ENCODE results near the gene CTU1. TPM values are rescaled to one million over a fixed set of nuclear protein-coding genes. Genes with fewer than 3 reads are reported as not detected.

CTU1 gene
- total RNA-seq, 2 donors from 2014 or later: 18.7 to 21.4 TPM

DNA sequence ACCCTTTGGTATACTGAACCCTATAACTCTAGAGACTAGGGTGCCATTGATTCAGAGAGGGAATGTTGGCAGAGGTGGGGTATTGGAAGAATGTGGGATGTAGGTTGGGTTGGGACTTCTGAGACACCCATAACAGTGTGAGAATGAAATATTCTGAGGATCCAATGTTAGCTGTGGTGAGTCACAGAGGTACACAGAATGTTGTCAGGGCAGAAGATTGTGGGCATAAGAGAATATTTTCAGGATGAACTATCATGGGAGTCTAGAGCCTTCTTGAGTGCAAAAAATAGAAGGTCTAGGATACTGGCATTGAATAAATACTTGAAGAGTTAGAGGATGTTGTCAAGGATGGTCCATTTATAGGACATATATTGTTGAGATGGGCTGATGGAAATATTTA lies 52.3 kb downstream of the CTU1 start:
- no peak overlapping the region for H3K4me3 ChIP-seq
- intact Hi-C loops (cut with DNase I): no loop called here
- H3K36me3 ChIP-seq: no peaks in the 10 kb centered on the region
- TF ChIP-seq POLR2A (IDR thresholded peaks at IDR 0.05) (no peak), POLR2AphosphoS5 (IDR thresholded peaks at IDR 0.05) (no peak)
- TF ChIP-seq, protein P1, sequence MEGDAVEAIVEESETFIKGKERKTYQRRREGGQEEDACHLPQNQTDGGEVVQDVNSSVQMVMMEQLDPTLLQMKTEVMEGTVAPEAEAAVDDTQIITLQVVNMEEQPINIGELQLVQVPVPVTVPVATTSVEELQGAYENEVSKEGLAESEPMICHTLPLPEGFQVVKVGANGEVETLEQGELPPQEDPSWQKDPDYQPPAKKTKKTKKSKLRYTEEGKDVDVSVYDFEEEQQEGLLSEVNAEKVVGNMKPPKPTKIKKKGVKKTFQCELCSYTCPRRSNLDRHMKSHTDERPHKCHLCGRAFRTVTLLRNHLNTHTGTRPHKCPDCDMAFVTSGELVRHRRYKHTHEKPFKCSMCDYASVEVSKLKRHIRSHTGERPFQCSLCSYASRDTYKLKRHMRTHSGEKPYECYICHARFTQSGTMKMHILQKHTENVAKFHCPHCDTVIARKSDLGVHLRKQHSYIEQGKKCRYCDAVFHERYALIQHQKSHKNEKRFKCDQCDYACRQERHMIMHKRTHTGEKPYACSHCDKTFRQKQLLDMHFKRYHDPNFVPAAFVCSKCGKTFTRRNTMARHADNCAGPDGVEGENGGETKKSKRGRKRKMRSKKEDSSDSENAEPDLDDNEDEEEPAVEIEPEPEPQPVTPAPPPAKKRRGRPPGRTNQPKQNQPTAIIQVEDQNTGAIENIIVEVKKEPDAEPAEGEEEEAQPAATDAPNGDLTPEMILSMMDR (IDR thresholded peaks at IDR 0.05): no peak
- no peaks in the 10 kb centered on the region for H3K27me3 ChIP-seq (replicated peaks; ENCODE audit: insufficient read depth)
- H3K27ac ChIP-seq: no peak overlapping the region
- no peak for DNase-seq (ENCODE audit: low spot score)
- no peaks in the 10 kb centered on the region for H3K4me1 ChIP-seq (replicated peaks)
- H3K9me3 ChIP-seq: no peaks in the 10 kb centered on the region

Other genes starting within 250 kb of the CTU1 start
- gene KLK2, start 235.0 kb downstream of the CTU1 start, total RNA-seq: over 10,000 TPM in 1 of 2 donors, 1,000 to 10,000 TPM in 1; 3,344 to 10,024 TPM
- 100 to 1,000 TPM; 188 to 330 TPM for gene KLK4, start 197.0 kb downstream of the CTU1 start, total RNA-seq
- 1 to 10 TPM; 1.9 to 2.7 TPM for gene KLK5, start 155.4 kb downstream of the CTU1 start, total RNA-seq
- gene KLK6, start 138.8 kb downstream of the CTU1 start, total RNA-seq: 1 to 10 TPM in 1 of 2 donors, not detected in 1; 1.8 TPM
- gene KLK7, start 124.5 kb downstream of the CTU1 start, total RNA-seq: 1 to 10 TPM in 1 of 2 donors, under 1 TPM in 1; 0.68 to 1.2 TPM
- gene KLK8, start 106.8 kb downstream of the CTU1 start, total RNA-seq: not detected
- 10 to 100 TPM in 1 of 2 donors, 1 to 10 TPM in 1; 7.4 to 49.6 TPM for gene KLK10, start 88.7 kb downstream of the CTU1 start, total RNA-seq
- 100 to 1,000 TPM in 1 of 2 donors, 10 to 100 TPM in 1; 67.7 to 315 TPM for gene KLK11, start 81.8 kb downstream of the CTU1 start, total RNA-seq
- under 1 TPM in 1 of 2 donors, not detected in 1; 0.73 TPM for gene KLK12, start 73.4 kb downstream of the CTU1 start, total RNA-seq
- under 1 TPM in 1 of 2 donors, not detected in 1; 0.77 TPM for gene KLK13, start 43.3 kb downstream of the CTU1 start, total RNA-seq
- gene KLK14, start 25.5 kb downstream of the CTU1 start, total RNA-seq: 1 to 10 TPM; 4.2 to 5.3 TPM
- 1 to 10 TPM in 1 of 2 donors, under 1 TPM in 1; 0.77 to 8.2 TPM for gene SIGLEC9, start 16.5 kb upstream of the CTU1 start, total RNA-seq
- not detected for gene SIGLEC7, start 33.9 kb upstream of the CTU1 start, total RNA-seq
- 1 to 10 TPM; 1.9 to 2.5 TPM for gene CD33, start 116.7 kb upstream of the CTU1 start, total RNA-seq
- 1 to 10 TPM in 1 of 2 donors, not detected in 1; 1.6 TPM for gene SIGLECL1, start 142.7 kb upstream of the CTU1 start, total RNA-seq
- 10 to 100 TPM in 1 of 2 donors, not detected in 1; 12.6 TPM for gene IGLON5, start 203.2 kb upstream of the CTU1 start, total RNA-seq
- gene VSIG10L, start 233.7 kb upstream of the CTU1 start, total RNA-seq: 1 to 10 TPM; 2.3 to 9.9 TPM

All from prostate gland (tissue), 2 donors.